ENCODE results near the gene TIAM1. TPM values are rescaled to one million over a fixed set of nuclear protein-coding genes. Genes with fewer than 3 reads are reported as not detected.

The TIAM1 gene
- total and polyA plus RNA-seq, 2 experiments from 2014 or later: 3.2 to 7.6 TPM

- Histone ChIP-seq H3K27ac (no peak overlapping the region), H3K9me3 (ENCODE audit: low read depth) (no peaks in the 10 kb centered on the region), H3K9me2 (ENCODE audit: insufficient read depth) (no peaks in the 10 kb centered on the region), H3K4me1 (ENCODE audit: insufficient read depth) (peaks cover 4% of the 10 kb centered on the region; the same call in 1 of the 2 replicates), H4K20me1 (ENCODE audit: insufficient read depth) (no peaks in the 10 kb centered on the region), H3K36me3 (ENCODE audit: low read depth) (no peaks in the 10 kb centered on the region), H3K9ac (no peak overlapping the region), H3K4me2 (ENCODE audit: unreplicated experiment) (no peak overlapping the region), H3K4me3 (no peak overlapping the region), H2AFZ (no peak overlapping the region), H3K27me3 (replicated peaks; ENCODE audit: insufficient read depth) (no peaks in the 10 kb centered on the region), H3K79me2 (ENCODE audit: insufficient read depth) (no peaks in the 10 kb centered on the region), H3F3A (ENCODE audit: insufficient read depth) (no peaks in the 10 kb centered on the region)
- peak; percentile 15 for DNase-seq
- TF ChIP-seq EZH2phosphoT487 (IDR thresholded peaks at IDR 0.05; ENCODE audit: insufficient read depth, low read depth): no peak
- TF ChIP-seq EZH2 (IDR thresholded peaks at IDR 0.05; ENCODE audit: insufficient read depth, poor library complexity, severe bottlenecking): no peak
- in situ Hi-C loops (cut with MboI): no loop called here
- 65 to 75% methylated on average over 2 of the region's 2 CpGs for WGBS, 2 experiments (ENCODE audit: low coverage in 1 of 2, low lambda C conversion rate in 2 of 2, missing lambda C conversion rate in 2 of 2)
These were observed 25.1 kb downstream of the TIAM1 start for GRCh38 chr21:31318971-31319370.

GRCh38 chr21:31317688-31318087, 26.4 kb downstream of the TIAM1 start:
- Histone ChIP-seq H3F3A (ENCODE audit: insufficient read depth) (no peaks in the 10 kb centered on the region), H3K4me2 (ENCODE audit: unreplicated experiment) (no peak overlapping the region), H4K20me1 (ENCODE audit: insufficient read depth) (no peaks in the 10 kb centered on the region), H3K79me2 (ENCODE audit: insufficient read depth) (no peaks in the 10 kb centered on the region), H3K27me3 (replicated peaks; ENCODE audit: insufficient read depth) (no peaks in the 10 kb centered on the region), H2AFZ (no peak overlapping the region), H3K9me3 (ENCODE audit: low read depth) (no peaks in the 10 kb centered on the region), H3K9ac (no peak overlapping the region), H3K36me3 (ENCODE audit: low read depth) (no peaks in the 10 kb centered on the region), H3K9me2 (ENCODE audit: insufficient read depth) (no peaks in the 10 kb centered on the region), H3K4me1 (ENCODE audit: insufficient read depth) (peaks cover 4% of the 10 kb centered on the region; the same call in 1 of the 2 replicates), H3K4me3 (no peak overlapping the region), H3K27ac (no peak overlapping the region)
- 97 to 100% methylated on average over 1 of the region's 1 CpG for WGBS, 2 experiments (ENCODE audit: low coverage in 1 of 2, low lambda C conversion rate in 2 of 2, missing lambda C conversion rate in 2 of 2)
- TF ChIP-seq EZH2 (IDR thresholded peaks at IDR 0.05; ENCODE audit: insufficient read depth, poor library complexity, severe bottlenecking) (no peak), EZH2phosphoT487 (IDR thresholded peaks at IDR 0.05; ENCODE audit: insufficient read depth, low read depth) (no peak)
- in situ Hi-C loops (cut with MboI): no loop called here
- DNase-seq: no peak

- Histone ChIP-seq H3K4me3 (no peak overlapping the region), H3K27me3 (replicated peaks; ENCODE audit: insufficient read depth) (no peaks in the 10 kb centered on the region), H3K4me1 (ENCODE audit: insufficient read depth) (peaks cover 4% of the 10 kb centered on the region; the same call in 1 of the 2 replicates), H3F3A (ENCODE audit: insufficient read depth) (no peaks in the 10 kb centered on the region), H3K27ac (no peak overlapping the region), H4K20me1 (ENCODE audit: insufficient read depth) (no peaks in the 10 kb centered on the region), H3K9ac (no peak overlapping the region), H2AFZ (no peak overlapping the region), H3K9me3 (ENCODE audit: low read depth) (no peaks in the 10 kb centered on the region), H3K9me2 (ENCODE audit: insufficient read depth) (no peaks in the 10 kb centered on the region), H3K36me3 (ENCODE audit: low read depth) (no peaks in the 10 kb centered on the region), H3K79me2 (ENCODE audit: insufficient read depth) (no peaks in the 10 kb centered on the region), H3K4me2 (ENCODE audit: unreplicated experiment) (no peak overlapping the region)
- DNase-seq: peak; percentile 46
- in situ Hi-C loops (cut with MboI): no loop called here
- WGBS, 2 experiments (ENCODE audit: low coverage in 1 of 2, low lambda C conversion rate in 2 of 2, missing lambda C conversion rate in 2 of 2): 87% methylated on average over 9 of the region's 9 CpGs
- TF ChIP-seq EZH2phosphoT487 (IDR thresholded peaks at IDR 0.05; ENCODE audit: insufficient read depth, low read depth): no peak
These were observed 27.4 kb downstream of the TIAM1 start for GRCh38 chr21:31316488-31317169.

GRCh38 chr21:31316072-31316471, 28.0 kb downstream of the TIAM1 start:
- no peak overlapping the region for H3K27ac ChIP-seq
- H3F3A ChIP-seq (ENCODE audit: insufficient read depth): no peaks in the 10 kb centered on the region
- H3K9ac ChIP-seq: no peak overlapping the region
- no peaks in the 10 kb centered on the region for H3K9me2 ChIP-seq (ENCODE audit: insufficient read depth)
- H3K4me1 ChIP-seq (ENCODE audit: insufficient read depth): peaks cover 4% of the 10 kb centered on the region; the same call in 1 of the 2 replicates
- no peaks in the 10 kb centered on the region for H3K79me2 ChIP-seq (ENCODE audit: insufficient read depth)
- in situ Hi-C loops (cut with MboI): no loop called here
- H3K27me3 ChIP-seq (replicated peaks; ENCODE audit: insufficient read depth): no peaks in the 10 kb centered on the region
- 84 to 87% methylated on average over 3 of the region's 3 CpGs for WGBS, 2 experiments (ENCODE audit: low coverage in 1 of 2, low lambda C conversion rate in 2 of 2, missing lambda C conversion rate in 2 of 2)
- H4K20me1 ChIP-seq (ENCODE audit: insufficient read depth): no peaks in the 10 kb centered on the region
- H3K4me3 ChIP-seq: no peak overlapping the region
- no peak overlapping the region for H3K4me2 ChIP-seq (ENCODE audit: unreplicated experiment)
- no peak for DNase-seq
- TF ChIP-seq EZH2phosphoT487 (IDR thresholded peaks at IDR 0.05; ENCODE audit: insufficient read depth, low read depth) (no peak), EZH2 (IDR thresholded peaks at IDR 0.05; ENCODE audit: insufficient read depth, poor library complexity, severe bottlenecking) (no peak)
- H2AFZ ChIP-seq: no peak overlapping the region
- no peaks in the 10 kb centered on the region for H3K9me3 ChIP-seq (ENCODE audit: low read depth)
- no peaks in the 10 kb centered on the region for H3K36me3 ChIP-seq (ENCODE audit: low read depth)

Measured in GM23248 (cell line).